MM.1S (cell line): ENCODE results near the gene ZBTB18.

Experiments used
- DNase-seq: peaks from one replicate; pipeline ENCODE4 v3.0.0-alpha.2; 2015
- H2AFZ ChIP-seq: fragments of 300-600 bp; sonication (generic); 2 replicates; pipeline ENCODE4 v1.6.0; 2016; ENCODE audit warnings: antibody characterized with exemption, low read length
- H3F3A ChIP-seq: fragments of 300-600 bp; sonication (generic); 2 replicates; pipeline ENCODE4 v1.6.1; 2016; ENCODE audit warnings: mild to moderate bottlenecking, antibody characterized with exemption, low read length, moderate library complexity, mixed read lengths; ENCODE audit not compliant: insufficient read depth
- H3K27ac ChIP-seq: fragments of 300-600 bp; sonication (generic); 2 replicates; pipeline ENCODE4 v1.5.1; 2016; ENCODE audit warnings: mild to moderate bottlenecking, low read length
- H3K27me3 ChIP-seq: fragments of 300-600 bp; sonication (generic); replicated peaks from 2 replicates; pipeline ENCODE4 v1.6.0; 2016; ENCODE audit warnings: low read length; ENCODE audit not compliant: insufficient read depth
- H3K36me3 ChIP-seq: fragments of 300-600 bp; sonication (generic); replicated peaks from 2 replicates; pipeline ENCODE4 v1.6.1; 2016; ENCODE audit warnings: mild to moderate bottlenecking, low read length, mixed read lengths; ENCODE audit not compliant: insufficient read depth
- H3K4me1 ChIP-seq: fragments of 300-600 bp; sonication (generic); 2 replicates; pipeline ENCODE4 v1.6.1; 2016; ENCODE audit warnings: low read length, mixed read lengths
- H3K4me2 ChIP-seq: fragments of 300-600 bp; sonication (generic); 2 replicates; pipeline ENCODE4 v1.6.0; 2016; ENCODE audit warnings: low read depth, low read length
- H3K4me3 ChIP-seq: fragments of 300-600 bp; sonication (generic); 2 replicates; pipeline ENCODE4 v1.5.1; 2016; ENCODE audit warnings: low read length, mixed read lengths
- H3K79me2 ChIP-seq: fragments of 300-600 bp; sonication (generic); 2 replicates; pipeline ENCODE4 v1.6.1; 2016; ENCODE audit warnings: mixed run types, low read length, mixed read lengths
- H3K9ac ChIP-seq: fragments of 300-600 bp; sonication (generic); 2 replicates; pipeline ENCODE4 v1.6.1; 2016; ENCODE audit warnings: low read length, mixed read lengths
- H3K9me2 ChIP-seq: fragments of 300-600 bp; sonication (generic); replicated peaks from 2 replicates; pipeline ENCODE4 v1.6.1; 2016; ENCODE audit warnings: mild to moderate bottlenecking, low read length, mixed read lengths; ENCODE audit not compliant: insufficient read depth
- H3K9me3 ChIP-seq: fragments of 300-600 bp; sonication (generic); replicated peaks from 2 replicates; pipeline ENCODE4 v1.6.1; 2016; ENCODE audit warnings: mild to moderate bottlenecking, low read length, mixed read lengths; ENCODE audit not compliant: insufficient read depth
- H4K20me1 ChIP-seq: fragments of 300-600 bp; sonication (generic); 2 replicates; pipeline ENCODE4 v1.6.1; 2016; ENCODE audit warnings: mild to moderate bottlenecking, low read length, moderate library complexity, mixed read lengths; ENCODE audit not compliant: insufficient read depth
- CTCF ChIP-seq: fragments of 300-600 bp; sonication (generic); IDR thresholded peaks from 2 replicates; pipeline ENCODE4 v1.5.1; 2016; ENCODE audit warnings: antibody characterized with exemption, low read length, mixed read lengths
- EZH2 ChIP-seq: fragments of 300-600 bp; sonication (generic); optimal IDR thresholded peaks from 2 replicates; pipeline ENCODE3; 2017; ENCODE audit warnings: low read depth, mild to moderate bottlenecking, antibody characterized with exemption, low read length, mixed read lengths
- EZH2phosphoT487 ChIP-seq: fragments of 300-600 bp; sonication (generic); IDR thresholded peaks from 2 replicates; pipeline ENCODE4 v1.6.1; 2018; ENCODE audit warnings: antibody characterized with exemption, low read length

The ZBTB18 gene

GRCh38 chr1:244102468-244102867 lies 51.4 kb downstream of the ZBTB18 start:
- H3K9ac ChIP-seq: no peak overlapping the region
- H3K9me2 ChIP-seq: no peaks in the 10 kb centered on the region
- H3K9me3 ChIP-seq: no peaks in the 10 kb centered on the region
- no peaks in the 10 kb centered on the region for H3K27me3 ChIP-seq
- H3K36me3 ChIP-seq: no peaks in the 10 kb centered on the region
- no peak overlapping the region for H2AFZ ChIP-seq
- no peaks in the 10 kb centered on the region for H3F3A ChIP-seq
- no peaks in the 10 kb centered on the region for H3K4me1 ChIP-seq
- H3K79me2 ChIP-seq: no peaks in the 10 kb centered on the region
- H3K4me2 ChIP-seq: no peak overlapping the region
- no peak for DNase-seq
- TF ChIP-seq EZH2phosphoT487 (no peak), EZH2 (no peak)
- H3K27ac ChIP-seq: no peak overlapping the region
- no peaks in the 10 kb centered on the region for H4K20me1 ChIP-seq
- H3K4me3 ChIP-seq: no peak overlapping the region

- H4K20me1 ChIP-seq: no peaks in the 10 kb centered on the region
- no peak overlapping the region for H3K27ac ChIP-seq
- DNase-seq: no peak
- H3K4me1 ChIP-seq: no peaks in the 10 kb centered on the region
- no peaks in the 10 kb centered on the region for H3K36me3 ChIP-seq
- no peaks in the 10 kb centered on the region for H3K9me3 ChIP-seq
- no peak for TF ChIP-seq CTCF
- TF ChIP-seq EZH2phosphoT487: no peak
- no peak for TF ChIP-seq EZH2
- no peak overlapping the region for H3K4me2 ChIP-seq
- H2AFZ ChIP-seq: no peak overlapping the region
- no peaks in the 10 kb centered on the region for H3F3A ChIP-seq
- no peak overlapping the region for H3K9ac ChIP-seq
- no peaks in the 10 kb centered on the region for H3K9me2 ChIP-seq
- H3K79me2 ChIP-seq: no peaks in the 10 kb centered on the region
- no peaks in the 10 kb centered on the region for H3K27me3 ChIP-seq
- H3K4me3 ChIP-seq: no peak overlapping the region
Observed at GRCh38 chr1:244104309-244105060, 53.4 kb downstream of the ZBTB18 start.

- no peaks in the 10 kb centered on the region for H3K27me3 ChIP-seq
- no peaks in the 10 kb centered on the region for H3K4me1 ChIP-seq
- no peak for DNase-seq
- H3K36me3 ChIP-seq: no peaks in the 10 kb centered on the region
- H3F3A ChIP-seq: no peaks in the 10 kb centered on the region
- H4K20me1 ChIP-seq: no peaks in the 10 kb centered on the region
- no peaks in the 10 kb centered on the region for H3K9me3 ChIP-seq
- no peak overlapping the region for H3K27ac ChIP-seq
- H2AFZ ChIP-seq: no peak overlapping the region
- H3K4me2 ChIP-seq: no peak overlapping the region
- no peak overlapping the region for H3K9ac ChIP-seq
- H3K4me3 ChIP-seq: no peak overlapping the region
- no peaks in the 10 kb centered on the region for H3K9me2 ChIP-seq
- no peaks in the 10 kb centered on the region for H3K79me2 ChIP-seq
- TF ChIP-seq CTCF (no peak), EZH2 (no peak), EZH2phosphoT487 (no peak)
Observed at GRCh38 chr1:244106176-244106575, 55.1 kb downstream of the ZBTB18 start.
